IPS DF 19.7 (cell line): ENCODE data around the gene YAF2.
"Not testable (repeated sequence)": the region's sequence is repeated elsewhere in the genome, so short reads cannot be mapped to it uniquely, and the experiment has no call there.

Source experiments
- DNase-seq: peaks from one replicate; pipeline ENCODE4 v3.0.0-alpha.2; 2013; ENCODE audit warnings: low read depth, low spot score

Gene YAF2

DNA sequence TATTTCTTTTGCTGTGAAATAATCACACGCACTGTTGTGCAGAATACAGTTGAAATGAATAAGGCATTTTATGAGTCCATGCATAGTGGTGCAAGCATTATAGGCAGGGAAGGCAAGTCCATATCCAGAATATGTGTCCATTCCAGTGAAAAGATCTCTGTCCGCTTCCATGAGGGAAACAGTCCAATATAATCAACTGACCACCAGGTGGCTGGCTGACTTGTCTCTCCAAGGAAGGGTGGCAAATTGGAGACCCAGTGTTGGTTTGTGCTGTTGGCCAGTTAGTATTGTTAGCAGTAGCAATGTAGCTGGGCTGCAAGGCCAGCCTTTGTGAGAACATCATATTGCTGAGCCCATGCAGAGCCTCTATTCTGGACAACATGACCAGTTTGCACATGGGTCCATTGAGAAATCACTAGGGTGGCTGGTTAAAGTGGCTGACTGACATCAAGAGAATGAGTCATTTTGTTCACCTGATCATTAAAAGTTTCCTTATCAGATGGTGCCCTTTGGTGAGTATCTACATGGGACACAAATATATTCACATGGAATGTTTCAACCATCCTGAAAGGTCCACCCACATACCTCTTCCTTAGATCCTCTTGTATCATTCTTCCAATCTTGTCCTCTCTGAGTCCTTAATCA, 17.3 kb upstream of the YAF2 start:
- DNase-seq, result no peak

- not testable (repeated sequence) for DNase-seq
These were observed 14.6 kb upstream of the YAF2 start for GRCh38 chr12:42252645-42253044.

DNA sequence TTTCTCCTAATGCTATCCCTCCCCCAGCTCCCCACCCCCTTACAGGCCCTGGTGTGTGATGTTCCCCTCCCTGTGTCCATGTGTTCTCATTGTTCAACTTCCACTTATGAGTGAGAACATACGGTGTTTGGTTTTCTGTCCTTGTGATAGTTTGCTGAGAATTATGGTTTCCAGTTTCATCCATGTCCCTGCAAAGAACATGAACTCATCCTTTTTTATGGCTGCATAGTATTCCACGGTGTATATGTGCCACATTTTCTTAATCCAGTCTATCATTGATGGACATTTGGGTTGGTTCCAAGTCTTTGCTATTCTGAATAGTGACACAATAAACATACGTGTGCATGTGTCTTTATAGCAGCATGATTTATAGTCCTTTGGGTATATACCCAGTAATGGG, 11.0 kb upstream of the YAF2 start:
- DNase-seq, result not testable (repeated sequence)

GRCh38 chr12:42240131-42240750, 2.2 kb upstream of the YAF2 start:
- DNase-seq, result no peak

DNA sequence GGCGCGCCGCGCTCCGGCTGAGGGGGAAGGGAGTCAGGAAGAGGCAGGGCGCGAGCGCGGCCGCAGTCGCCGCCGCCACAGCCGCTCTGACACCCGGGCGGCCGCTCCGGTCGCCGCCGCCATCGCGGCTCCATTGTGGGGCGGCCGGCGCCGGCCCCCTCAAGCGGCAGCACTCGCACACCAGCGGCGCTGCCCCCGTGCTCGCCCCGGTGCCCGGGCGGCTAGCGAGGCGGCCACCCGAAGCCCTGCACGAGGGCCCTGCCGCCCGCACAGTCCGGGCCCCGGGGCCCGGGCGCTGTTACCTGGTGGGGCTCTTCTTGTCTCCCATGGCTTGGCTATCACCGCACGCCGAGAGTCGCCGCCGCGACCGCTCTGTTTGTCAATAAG, 202 bp downstream of the YAF2 start:
- no peak for DNase-seq

DNA sequence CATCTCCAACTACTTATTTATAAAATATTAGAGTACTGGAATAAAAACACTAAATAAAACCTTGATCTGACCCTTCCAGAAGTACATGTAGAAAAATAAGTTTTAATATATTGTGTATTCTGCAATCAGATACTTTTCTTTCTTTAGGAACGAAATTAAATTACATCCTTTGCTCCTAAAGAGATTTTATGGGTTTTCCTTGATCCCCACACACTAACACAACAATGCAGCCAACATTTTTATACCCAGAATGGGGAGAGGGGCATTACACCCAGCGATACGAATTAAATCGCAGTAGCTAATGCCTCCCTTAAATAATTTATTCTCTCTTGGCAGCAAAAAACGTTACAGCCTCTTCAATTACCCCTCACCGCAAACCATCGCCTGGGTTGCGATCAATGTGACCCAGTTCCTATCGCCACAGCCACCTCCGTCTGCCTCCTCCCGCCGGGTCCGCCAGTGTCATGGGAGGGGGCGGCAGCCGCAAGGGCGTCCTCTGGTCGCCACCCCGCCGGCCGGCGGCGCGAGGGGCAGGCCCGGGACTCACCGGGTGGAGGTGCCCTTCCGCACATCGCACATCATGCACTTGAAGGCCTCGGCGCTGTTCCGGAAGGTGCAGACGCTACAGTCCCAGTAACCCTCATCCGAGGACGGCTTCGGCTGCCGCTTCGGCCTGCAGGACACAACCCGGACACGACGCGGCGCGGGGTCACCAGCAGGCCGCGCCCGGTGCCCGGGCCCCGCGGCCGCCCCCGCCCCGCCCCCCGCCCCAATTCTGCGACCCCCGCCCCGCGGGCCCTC, 796 bp downstream of the YAF2 start:
- peak; percentile 57 for DNase-seq

- DNase-seq, result no peak
These were observed 2.0 kb downstream of the YAF2 start for GRCh38 chr12:42236017-42236416.

- DNase-seq, result no peak
These were observed 2.6 kb downstream of the YAF2 start for GRCh38 chr12:42235426-42235825.

DNA sequence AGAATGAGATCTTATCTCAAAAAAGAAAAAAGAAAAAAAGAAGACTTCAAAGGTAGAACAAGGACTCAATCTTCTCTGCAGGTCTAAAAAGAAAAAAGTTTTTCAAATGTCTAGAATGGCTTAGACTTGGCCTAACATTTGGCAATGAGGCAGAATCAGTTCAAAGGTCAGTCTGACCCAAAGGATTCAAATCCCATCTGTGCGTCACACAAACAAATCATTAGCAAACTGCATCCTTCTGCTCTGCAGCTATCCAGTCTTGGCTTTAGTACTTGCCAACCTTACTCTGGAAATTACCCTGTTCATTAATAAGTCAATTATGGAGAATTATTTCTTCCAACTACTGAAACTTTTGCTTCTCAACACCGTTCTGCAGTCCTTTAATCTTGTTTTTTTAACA, 3.1 kb downstream of the YAF2 start:
- no peak for DNase-seq

DNA sequence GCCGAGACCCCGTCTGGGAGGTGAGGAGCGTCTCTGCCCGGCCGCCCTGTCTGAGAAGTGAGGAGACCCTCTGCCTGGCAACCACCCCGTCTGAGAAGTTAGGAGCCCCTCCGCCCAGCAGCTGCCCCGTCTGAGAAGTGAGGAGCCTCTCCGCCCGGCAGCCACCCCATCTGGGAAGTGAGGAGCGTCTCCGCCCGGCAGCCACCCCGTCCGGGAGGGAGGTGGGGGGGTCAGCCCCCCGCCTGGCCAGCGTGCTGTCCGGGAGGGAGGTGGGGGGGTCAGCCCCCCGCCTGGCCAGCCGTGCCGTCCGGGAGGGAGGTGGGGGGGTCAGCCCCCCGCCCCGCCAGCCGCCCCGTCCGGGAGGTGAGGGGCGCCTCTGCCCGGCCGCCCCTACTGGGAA, 10.5 kb downstream of the YAF2 start:
- DNase-seq, result not testable (repeated sequence)

GRCh38 chr12:42224501-42224900, 13.5 kb downstream of the YAF2 start:
- not testable (repeated sequence) for DNase-seq

DNA sequence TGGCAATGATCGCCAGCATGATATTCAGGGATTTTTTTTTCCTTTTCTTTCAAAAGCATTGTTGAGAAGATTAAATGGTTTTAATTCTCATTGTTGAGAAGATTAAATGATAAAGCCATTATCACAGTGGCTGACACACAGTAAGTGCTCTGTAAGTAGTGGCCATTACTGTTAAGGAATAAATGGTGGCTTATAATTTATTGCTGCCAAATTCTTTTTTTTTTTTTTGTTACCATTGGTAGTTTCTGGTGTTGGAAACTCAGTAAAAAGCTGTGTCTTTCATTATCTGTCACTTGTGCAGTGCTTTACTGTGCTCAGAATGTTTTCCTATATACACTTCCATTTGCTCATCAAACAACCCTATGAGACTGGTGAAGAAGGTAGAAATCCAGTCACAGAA, 15.3 kb downstream of the YAF2 start:
- DNase-seq, result no peak

DNA sequence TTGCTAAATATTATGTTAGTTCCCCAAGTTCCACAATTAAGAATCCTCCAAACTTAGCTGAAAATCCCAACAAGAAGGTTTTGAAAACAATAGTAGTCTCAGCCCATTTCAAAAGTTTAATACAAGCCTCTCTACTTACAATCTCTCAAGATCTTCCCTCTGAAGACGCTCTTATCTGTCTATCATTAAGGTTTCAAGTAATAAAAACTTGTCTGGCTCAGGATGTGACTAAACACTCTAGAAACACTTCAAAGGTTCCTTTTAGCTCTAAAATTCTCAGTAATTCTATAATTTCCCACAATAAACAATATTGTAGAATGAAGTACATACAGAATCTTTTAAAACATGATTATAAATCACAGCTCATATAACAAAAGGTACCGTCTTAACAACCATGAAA, 16.3 kb downstream of the YAF2 start:
- DNase-seq, result no peak

DNA sequence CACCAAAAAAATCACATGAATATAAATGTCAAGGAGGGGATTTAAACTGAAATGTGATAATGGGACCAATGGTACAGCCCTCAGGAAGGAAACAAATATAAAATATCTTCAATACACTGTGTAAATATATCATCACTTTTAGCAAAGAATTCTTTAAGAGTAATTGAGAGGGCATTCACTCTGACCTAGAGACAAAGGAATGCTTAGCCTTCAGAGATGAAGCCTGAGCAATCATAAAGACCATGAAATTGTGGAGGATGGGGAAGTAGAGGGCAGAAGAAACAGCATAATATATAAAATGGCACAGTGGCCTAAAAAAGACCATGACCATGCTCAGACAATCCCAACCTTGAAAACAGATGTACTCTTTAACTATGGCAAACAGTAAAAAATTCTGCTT, 20.4 kb downstream of the YAF2 start:
- no peak for DNase-seq

DNA sequence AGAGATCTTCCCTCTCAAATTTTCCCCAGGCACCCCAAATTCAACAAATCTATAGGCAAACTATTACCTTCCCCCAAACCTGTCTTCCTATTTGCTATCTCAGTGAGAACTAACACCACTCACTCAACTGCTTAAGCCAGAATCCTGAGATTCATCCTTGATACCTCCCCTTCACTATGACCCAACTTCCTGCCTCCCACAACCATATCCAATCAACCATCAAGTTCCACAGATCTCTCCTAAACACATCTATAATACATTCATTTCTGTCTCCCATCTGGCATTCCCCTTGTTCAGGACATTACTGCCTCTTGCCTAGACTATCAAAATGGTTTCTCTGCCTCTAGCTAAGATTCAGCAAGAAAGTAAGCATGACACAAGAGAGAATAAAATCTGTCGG, 21.3 kb downstream of the YAF2 start:
- DNase-seq, result no peak

DNA sequence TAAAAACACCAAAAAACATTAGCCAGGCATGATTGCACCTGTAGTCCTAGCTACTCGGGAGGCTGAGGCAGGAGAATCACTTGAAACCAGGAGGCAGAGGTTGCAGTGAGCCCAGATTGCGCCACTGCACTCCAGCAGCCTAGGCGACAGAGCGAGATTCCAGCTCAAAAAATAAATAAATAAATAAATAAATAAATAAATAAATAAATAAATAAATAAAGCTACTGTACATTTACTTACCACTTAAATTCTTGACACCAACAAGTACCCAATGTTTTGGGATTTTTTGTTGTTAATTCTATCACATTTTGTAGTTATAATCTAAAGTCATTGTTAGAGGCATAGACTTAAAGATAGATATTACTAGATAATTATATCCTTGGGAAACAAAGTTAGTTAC, 22.3 kb downstream of the YAF2 start:
- DNase-seq, result not testable (repeated sequence)

DNA sequence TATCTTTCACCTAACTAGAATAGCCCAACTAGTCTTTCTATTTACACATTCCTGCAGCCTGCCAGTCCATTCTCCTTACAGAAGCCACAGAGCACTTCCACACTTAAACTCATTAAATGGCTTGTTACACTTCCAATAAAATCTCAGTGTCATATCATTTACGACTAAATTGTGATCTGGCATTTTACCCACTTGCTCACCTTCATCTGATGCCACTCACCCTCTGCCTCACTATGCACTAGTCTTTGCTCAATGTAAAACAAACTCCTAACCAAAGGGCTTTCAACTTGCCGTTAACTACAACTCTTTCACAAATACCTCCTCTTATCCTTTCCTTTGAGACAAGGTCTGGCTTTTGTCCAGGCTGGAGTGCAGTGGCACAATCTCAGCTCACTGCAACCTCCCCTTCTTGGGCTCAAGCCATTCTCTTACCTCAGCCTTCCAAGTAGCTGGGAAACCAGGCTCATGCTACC, 24.1 kb downstream of the YAF2 start:
- no peak for DNase-seq

GRCh38 chr12:42213023-42213422, 25.0 kb downstream of the YAF2 start:
- DNase-seq, result no peak

- DNase-seq, result no peak
These were observed 29.5 kb downstream of the YAF2 start for GRCh38 chr12:42208574-42208973.

DNA sequence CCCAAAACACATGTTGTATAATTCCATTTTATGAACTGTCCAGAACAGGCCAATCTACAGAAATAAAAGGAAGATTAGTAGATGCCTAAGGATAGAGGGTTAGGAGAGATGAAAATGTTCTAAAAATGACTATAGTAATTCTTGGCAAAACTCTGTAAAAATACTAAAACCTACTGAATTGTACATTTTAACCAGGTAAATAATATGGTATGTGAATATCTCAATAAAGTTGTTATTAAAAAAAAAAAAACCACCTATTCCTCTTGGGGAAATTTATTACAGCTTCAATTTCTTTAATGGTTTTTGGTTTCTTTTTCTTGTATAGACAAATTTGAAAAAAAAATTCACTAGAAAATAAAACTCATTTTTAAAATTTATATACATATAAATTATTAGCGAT, 33.2 kb downstream of the YAF2 start:
- DNase-seq, result no peak

- no peak for DNase-seq
These were observed 33.7 kb downstream of the YAF2 start for GRCh38 chr12:42204362-42204761.

DNA sequence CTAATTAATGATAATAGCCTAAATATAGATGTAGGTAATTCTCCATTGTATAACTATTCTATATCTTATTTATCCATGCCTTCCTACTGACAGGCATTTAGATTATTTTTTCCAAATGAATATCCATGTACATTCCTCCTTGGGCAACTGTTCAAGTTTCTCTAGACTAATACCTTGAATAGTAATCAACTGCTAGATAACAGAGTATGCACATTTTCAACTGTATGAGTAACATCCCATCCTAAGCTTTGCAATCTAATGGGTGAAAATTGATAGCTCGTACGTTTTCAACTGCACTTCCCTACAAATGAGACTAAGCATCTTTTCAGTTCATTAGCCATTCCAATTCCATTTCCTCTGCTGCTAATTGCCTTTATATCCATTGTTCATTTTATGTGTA, 37.0 kb downstream of the YAF2 start:
- DNase-seq, result no peak

DNA sequence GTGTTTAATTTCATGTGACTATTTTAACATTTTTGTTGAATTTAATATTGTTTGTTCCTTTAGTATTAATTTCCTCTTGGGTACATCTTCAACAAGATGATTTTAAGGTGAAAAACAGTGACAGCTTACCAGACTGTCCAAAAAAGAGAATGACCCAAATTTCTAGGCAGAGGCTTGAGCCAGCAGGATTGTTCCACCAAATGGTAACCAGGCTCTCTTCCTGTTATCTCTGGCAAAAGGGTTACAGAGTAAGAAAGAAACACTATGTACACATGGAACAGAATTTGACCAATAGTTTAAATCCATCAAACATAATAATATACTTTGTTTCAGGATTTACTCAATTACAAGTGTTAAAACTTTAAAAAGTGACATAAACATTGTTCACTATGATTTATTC, 39.0 kb downstream of the YAF2 start:
- DNase-seq, result no peak
